ENCODE data around the gene C19orf12.

C19orf12 gene

DNA sequence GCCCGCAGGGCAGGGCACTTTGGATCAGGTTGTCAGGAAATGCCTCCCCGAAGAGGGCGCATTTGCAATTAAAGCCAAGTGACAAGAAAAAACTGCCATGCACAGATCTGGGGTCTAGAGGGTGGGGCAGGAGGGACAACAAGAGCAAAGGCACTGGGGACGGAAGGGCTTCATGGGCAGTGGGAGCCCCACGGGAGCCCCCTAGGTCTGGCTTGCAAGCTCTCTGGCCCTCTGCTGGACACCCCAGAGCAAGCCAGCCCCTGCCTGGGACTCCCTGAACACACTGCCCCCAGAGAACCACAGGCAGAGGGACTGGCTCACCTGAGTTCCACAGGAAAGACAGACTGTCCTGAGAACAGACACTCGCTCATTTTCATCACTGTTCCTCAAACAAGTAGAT, 30.2 kb upstream of the C19orf12 start:
- peaks cover 31% of the 10 kb centered on the region for H3K27me3 Mint-ChIP-seq
- ATAC-seq, result peak; percentile 53
- H3K4me3 Mint-ChIP-seq, result no peak overlapping the region
- no peak overlapping the region for H3K27ac Mint-ChIP-seq
- no peaks in the 10 kb centered on the region for H3K4me1 Mint-ChIP-seq
- no peaks in the 10 kb centered on the region for H3K9me3 Mint-ChIP-seq
- no peaks in the 10 kb centered on the region for H3K36me3 Mint-ChIP-seq

- no peaks in the 10 kb centered on the region for H3K36me3 Mint-ChIP-seq
- H3K27ac Mint-ChIP-seq, result no peak overlapping the region
- ATAC-seq, result no peak
- H3K4me1 Mint-ChIP-seq, result no peaks in the 10 kb centered on the region
- no peak overlapping the region for H3K4me3 Mint-ChIP-seq
- no peaks in the 10 kb centered on the region for H3K9me3 Mint-ChIP-seq
- peaks cover 28% of the 10 kb centered on the region for H3K27me3 Mint-ChIP-seq
These were observed 28.6 kb upstream of the C19orf12 start for GRCh38 chr19:29743681-29744080.

- H3K4me1 Mint-ChIP-seq, result no peaks in the 10 kb centered on the region
- H3K9me3 Mint-ChIP-seq, result no peaks in the 10 kb centered on the region
These were observed 26.7 kb upstream of the C19orf12 start for GRCh38 chr19:29741776-29742175.

DNA sequence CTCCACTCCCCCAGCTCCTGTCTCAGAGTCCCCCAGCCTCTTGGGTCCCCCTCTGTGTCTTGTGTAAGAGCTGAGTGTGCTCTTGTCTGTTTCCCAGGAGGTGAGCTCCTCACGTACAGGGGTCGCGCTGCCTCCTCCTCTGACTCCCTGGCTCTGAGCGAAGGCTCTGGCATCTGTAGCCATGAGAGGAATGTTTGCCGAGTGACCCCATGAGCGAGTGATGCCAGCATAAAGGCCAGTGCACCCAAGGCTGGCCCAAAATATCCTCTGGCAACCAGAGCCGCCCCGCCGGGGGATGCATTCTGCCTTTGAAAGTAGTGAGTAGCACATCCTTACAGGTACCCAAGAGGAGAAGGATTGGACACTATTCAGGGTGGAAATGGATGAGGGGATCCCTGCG, 26.2 kb upstream of the C19orf12 start:
- H3K36me3 Mint-ChIP-seq, result no peaks in the 10 kb centered on the region
- H3K4me1 Mint-ChIP-seq, result no peaks in the 10 kb centered on the region
- H3K9me3 Mint-ChIP-seq, result no peaks in the 10 kb centered on the region
- ATAC-seq, result no peak
- H3K27ac Mint-ChIP-seq, result no peak overlapping the region
- peaks cover 40% of the 10 kb centered on the region for H3K27me3 Mint-ChIP-seq
- no peak overlapping the region for H3K4me3 Mint-ChIP-seq

More at GRCh38 chr19:29741776-29742175, 26.7 kb upstream of the C19orf12 start:
- H3K27ac Mint-ChIP-seq, result no peak overlapping the region
- H3K27me3 Mint-ChIP-seq, result peaks cover 35% of the 10 kb centered on the region
- no peak for ATAC-seq
- no peak overlapping the region for H3K4me3 Mint-ChIP-seq
- H3K36me3 Mint-ChIP-seq, result no peaks in the 10 kb centered on the region

DNA sequence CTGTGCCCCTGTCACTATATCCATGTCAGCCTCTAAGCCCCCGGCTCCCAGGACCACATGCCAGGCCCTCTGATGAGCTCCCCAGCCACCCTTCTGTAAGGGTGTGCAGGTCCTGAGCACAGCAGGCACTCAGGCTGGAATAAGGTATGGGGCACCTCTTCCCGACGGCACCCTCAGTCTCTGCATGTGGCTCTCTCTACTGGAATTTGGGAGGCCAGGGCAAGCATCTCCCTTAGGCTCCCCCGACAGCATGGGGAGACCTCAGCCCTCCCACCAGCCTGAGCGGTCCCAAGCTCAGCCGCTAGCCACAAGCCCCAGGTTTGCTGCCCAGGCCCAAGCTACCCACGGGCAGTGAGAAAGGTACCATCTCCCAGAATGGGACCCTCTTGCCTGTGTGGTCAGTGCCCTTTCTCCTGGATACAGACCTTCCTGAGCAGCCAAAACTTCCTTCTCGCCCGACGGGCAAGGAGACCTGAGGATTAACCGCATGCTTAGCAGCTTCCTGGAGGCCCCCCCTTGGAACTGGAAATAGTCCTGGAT, 22.5 kb upstream of the C19orf12 start:
- Mint-ChIP-seq H3K27me3 (peaks cover 52% of the 10 kb centered on the region), H3K4me1 (no peaks in the 10 kb centered on the region), H3K36me3 (no peaks in the 10 kb centered on the region), H3K9me3 (no peaks in the 10 kb centered on the region), H3K27ac (no peak overlapping the region), H3K4me3 (no peak overlapping the region)
- ATAC-seq, result no peak

- no peak for ATAC-seq
These were observed 20.8 kb upstream of the C19orf12 start for GRCh38 chr19:29735829-29736228.

DNA sequence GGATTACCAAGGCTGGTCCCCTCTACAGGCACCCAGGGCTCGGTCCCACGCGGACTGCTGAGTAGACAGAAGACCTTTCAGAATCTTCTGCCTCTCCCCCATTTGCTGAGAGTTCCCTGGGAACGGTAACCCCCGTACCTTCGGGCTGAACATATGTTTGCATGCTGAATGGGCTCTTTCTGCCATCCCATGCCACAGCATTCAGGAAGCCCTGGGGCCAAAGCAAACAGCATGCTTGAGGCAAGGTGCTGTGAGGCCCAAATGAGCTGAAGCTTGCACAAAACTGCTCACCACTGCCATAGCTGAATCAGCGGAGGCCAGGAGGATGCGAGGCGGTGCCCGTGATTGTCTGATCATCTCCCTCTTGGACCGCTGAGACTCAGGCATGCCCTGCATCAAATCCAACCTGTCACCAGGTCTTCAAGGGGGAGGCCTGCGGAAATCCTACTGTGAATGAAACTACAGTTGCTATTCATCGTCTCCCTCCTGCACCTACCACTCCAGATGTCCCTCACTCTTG, 16.3 kb upstream of the C19orf12 start:
- Mint-ChIP-seq H3K9me3 (no peaks in the 10 kb centered on the region), H3K27ac (no peak overlapping the region), H3K4me3 (no peak overlapping the region), H3K36me3 (no peaks in the 10 kb centered on the region), H3K27me3 (peaks cover 37% of the 10 kb centered on the region), H3K4me1 (no peaks in the 10 kb centered on the region)
- no peak for ATAC-seq

More at GRCh38 chr19:29735829-29736228, 20.8 kb upstream of the C19orf12 start:
- no peaks in the 10 kb centered on the region for H3K36me3 Mint-ChIP-seq
- no peak overlapping the region for H3K27ac Mint-ChIP-seq
- peaks cover 42% of the 10 kb centered on the region for H3K27me3 Mint-ChIP-seq
- H3K4me3 Mint-ChIP-seq, result no peak overlapping the region
- no peaks in the 10 kb centered on the region for H3K9me3 Mint-ChIP-seq
- H3K4me1 Mint-ChIP-seq, result no peaks in the 10 kb centered on the region

DNA sequence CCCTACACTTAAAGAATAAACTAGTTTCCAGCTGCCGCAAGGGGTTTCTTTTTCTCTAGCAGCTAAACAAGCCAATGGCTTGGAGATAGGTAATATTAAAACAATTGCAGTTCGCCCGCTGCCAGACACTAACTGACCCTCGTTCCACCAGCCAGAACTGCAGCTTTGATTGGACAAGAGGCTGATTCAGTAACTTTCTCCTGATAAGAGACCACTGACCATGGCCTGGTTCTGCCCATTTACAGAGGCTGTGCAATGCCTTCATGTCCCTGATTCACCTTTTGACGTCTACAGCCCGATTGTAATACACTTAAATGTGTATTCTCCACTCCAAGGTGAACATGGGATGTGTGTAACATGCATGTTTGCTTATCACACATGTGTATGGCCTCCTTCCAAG, 12.8 kb upstream of the C19orf12 start:
- H3K9me3 Mint-ChIP-seq, result no peaks in the 10 kb centered on the region
- no peaks in the 10 kb centered on the region for H3K36me3 Mint-ChIP-seq
- no peak for ATAC-seq
- peaks cover 56% of the 10 kb centered on the region for H3K27me3 Mint-ChIP-seq
- H3K4me1 Mint-ChIP-seq, result peaks cover 10% of the 10 kb centered on the region
- no peak overlapping the region for H3K4me3 Mint-ChIP-seq
- H3K27ac Mint-ChIP-seq, result no peak overlapping the region

DNA sequence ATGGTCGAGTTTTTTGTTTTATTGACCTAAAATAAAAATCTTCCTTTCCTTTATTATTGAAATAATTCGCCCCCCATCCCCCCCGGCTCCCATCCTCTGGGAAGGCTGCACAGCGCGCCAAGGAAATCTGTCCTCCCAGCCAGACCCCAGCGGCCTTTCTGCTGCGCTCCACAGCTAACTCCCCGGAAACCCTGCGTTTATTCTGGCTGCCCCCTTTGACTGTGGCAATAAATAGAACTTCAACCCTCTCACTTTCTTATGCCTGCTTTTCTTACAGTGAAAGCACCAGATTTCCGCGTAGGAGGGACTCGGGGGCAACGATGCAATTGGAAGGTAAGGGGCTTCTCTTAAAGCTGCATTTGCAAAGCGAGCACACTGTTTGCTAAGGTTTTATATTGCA, 9.7 kb upstream of the C19orf12 start:
- Mint-ChIP-seq H3K36me3 (no peaks in the 10 kb centered on the region), H3K4me1 (peaks cover 10% of the 10 kb centered on the region), H3K9me3 (no peaks in the 10 kb centered on the region), H3K27me3 (peaks cover 52% of the 10 kb centered on the region), H3K27ac (no peak overlapping the region), H3K4me3 (no peak overlapping the region)
- no peak for ATAC-seq

DNA sequence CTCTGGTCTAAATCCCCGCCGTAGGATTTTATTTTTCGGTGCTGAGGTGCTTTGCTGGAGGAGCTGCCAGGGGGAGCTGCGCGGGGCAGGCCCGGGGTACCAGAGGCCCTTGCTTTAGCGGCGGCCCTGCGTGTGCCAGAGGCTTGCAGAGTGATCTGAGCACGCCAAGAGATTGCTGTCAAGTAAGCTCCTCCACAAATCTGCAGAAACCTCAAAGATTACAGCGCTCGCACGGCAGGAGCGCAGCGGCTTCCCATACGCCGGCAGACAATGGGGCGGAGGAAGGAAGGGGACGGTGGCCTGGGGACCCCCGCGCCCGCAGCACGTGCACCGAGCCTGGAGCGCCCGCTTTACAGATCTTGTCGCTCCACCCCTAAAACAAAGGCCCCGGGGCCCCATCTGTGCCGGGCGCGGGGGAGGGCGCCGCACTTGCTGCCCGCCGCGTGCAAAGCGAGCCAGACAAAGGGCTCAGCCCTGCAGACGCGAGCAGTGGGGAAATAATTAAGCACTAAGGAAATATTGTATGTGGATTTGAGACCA, 9.1 kb upstream of the C19orf12 start:
- H3K9me3 Mint-ChIP-seq, result no peaks in the 10 kb centered on the region
- H3K36me3 Mint-ChIP-seq, result no peaks in the 10 kb centered on the region
- H3K27me3 Mint-ChIP-seq, result peaks cover 46% of the 10 kb centered on the region
- no peak overlapping the region for H3K27ac Mint-ChIP-seq
- peak; percentile 47 for ATAC-seq
- H3K4me1 Mint-ChIP-seq, result peaks cover 10% of the 10 kb centered on the region
- peak overlapping the region; percentile 64 for H3K4me3 Mint-ChIP-seq

- Mint-ChIP-seq H3K4me1 (peaks cover 44% of the 10 kb centered on the region), H3K27me3 (no peaks in the 10 kb centered on the region), H3K27ac (no peak overlapping the region), H3K9me3 (no peaks in the 10 kb centered on the region), H3K36me3 (no peaks in the 10 kb centered on the region), H3K4me3 (no peak overlapping the region)
- ATAC-seq, result no peak
These were observed 2.0 kb upstream of the C19orf12 start for GRCh38 chr19:29717051-29717450.

- H3K36me3 Mint-ChIP-seq, result peaks cover 5% of the 10 kb centered on the region
- H3K27me3 Mint-ChIP-seq, result no peaks in the 10 kb centered on the region
- peak overlapping the region; percentile 94 for H3K4me3 Mint-ChIP-seq
- H3K9me3 Mint-ChIP-seq, result no peaks in the 10 kb centered on the region
- ATAC-seq, result peak; percentile 20
- peaks cover 53% of the 10 kb centered on the region for H3K4me1 Mint-ChIP-seq
- peak overlapping the region; percentile 99 for H3K27ac Mint-ChIP-seq
These were observed 880 bp upstream of the C19orf12 start for GRCh38 chr19:29715701-29716581.

DNA sequence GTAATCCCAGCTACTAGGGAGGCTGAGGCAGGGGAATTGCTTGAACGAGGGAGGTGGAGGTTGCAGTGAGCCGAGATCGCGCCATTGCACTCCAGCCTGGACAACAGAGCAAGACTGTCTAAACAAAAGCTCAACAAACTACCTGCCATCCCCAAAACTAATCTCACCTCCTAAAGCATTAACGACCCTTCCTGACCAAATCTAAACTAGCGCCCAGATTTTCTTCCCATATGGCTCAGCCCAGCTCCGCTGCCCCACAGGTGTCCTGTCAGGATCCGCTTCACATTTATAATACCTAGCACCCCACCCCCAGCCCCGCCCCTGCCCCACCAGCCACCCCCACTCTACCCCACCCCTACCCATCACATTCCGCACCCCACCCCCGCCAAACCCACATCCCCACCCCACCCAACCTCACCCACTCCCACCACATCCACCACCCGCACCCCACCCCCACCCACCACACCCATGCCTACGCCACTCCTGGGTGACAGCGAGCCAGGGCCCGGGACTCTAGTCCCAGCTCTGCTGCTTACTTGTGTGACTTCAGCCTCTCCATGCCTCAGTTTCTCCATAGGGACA, 599 bp downstream of the C19orf12 start:
- Mint-ChIP-seq H3K27me3 (no peaks in the 10 kb centered on the region), H3K36me3 (peaks cover 5% of the 10 kb centered on the region), H3K4me3 (peak overlapping the region; percentile 82), H3K4me1 (peaks cover 66% of the 10 kb centered on the region), H3K27ac (peak overlapping the region; percentile 99), H3K9me3 (no peaks in the 10 kb centered on the region)
- peak; percentile 40 for ATAC-seq

GRCh38 chr19:29712744-29713516, 2.1 kb downstream of the C19orf12 start:
- Mint-ChIP-seq H3K4me1 (peaks cover 78% of the 10 kb centered on the region), H3K27me3 (no peaks in the 10 kb centered on the region), H3K4me3 (no peak overlapping the region), H3K9me3 (no peaks in the 10 kb centered on the region), H3K36me3 (peaks cover 5% of the 10 kb centered on the region), H3K27ac (peak overlapping the region; percentile 99)
- no peak for ATAC-seq
